ENCODE measurements around the gene ST8SIA4.

ST8SIA4 gene

DNA sequence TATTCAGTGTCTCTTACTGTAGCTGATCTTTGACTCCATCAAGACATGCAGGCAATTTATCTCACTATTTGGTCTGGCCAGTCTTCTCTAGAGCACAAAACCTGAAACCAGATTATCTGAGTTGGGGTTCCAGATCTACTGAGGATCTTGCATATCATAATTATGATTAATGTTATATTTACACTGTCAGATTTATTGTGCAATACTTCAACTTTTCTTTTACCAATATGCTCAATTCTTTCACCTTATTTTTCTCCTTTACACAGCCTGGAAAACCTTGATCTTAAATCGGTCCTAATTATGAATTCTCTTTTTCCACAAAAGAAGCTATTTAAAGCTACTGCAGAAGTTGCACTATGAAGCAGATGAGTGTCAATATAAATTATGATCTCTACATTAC is 140.1 kb downstream of the ST8SIA4 start:
- TF ChIP-seq CTCF (IDR thresholded peaks at IDR 0.05; ENCODE audit: control extremely low read depth, extremely low read depth, low read depth, missing control alignments): no peak
- DNase-seq (ENCODE audit: extremely low spot score): no peak
- POLR2A ChIA-PET: no interaction called here
- CTCF ChIA-PET: interaction anchor here (1.0 to 3.2 kb wide), 4 partner anchors 9 to 28 kb away, joined by 3 to 22 read pairs (median 7); no protein-coding TSS in a partner anchor

DNA sequence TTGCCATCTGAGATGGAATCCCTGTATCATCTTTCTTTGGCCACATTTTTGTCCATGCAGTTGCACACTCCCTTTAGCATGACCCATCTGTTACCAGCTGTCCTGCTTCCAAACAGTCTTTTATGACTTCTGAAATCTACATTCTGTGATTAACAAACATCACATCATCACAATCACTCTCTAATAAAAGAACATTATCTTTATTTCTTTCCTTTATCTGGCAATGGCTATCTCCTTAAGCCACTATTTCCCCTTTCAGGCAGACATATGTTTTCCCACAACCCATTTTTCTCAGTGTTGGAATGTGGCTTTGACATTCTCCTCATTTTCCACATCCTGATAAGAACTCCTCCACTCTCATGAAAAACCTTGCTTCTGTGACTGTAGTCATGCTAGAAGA is 141.0 kb downstream of the ST8SIA4 start:
- CTCF ChIA-PET: interaction anchor here (2.1 to 3.2 kb wide), 2 partner anchors 10 to 13 kb away, joined by 8 to 22 read pairs; no protein-coding TSS in a partner anchor
- no peak for TF ChIP-seq CTCF (IDR thresholded peaks at IDR 0.05; ENCODE audit: control extremely low read depth, extremely low read depth, low read depth, missing control alignments)
- DNase-seq (ENCODE audit: extremely low spot score): no peak
- POLR2A ChIA-PET: no interaction called here

- no peak for DNase-seq (ENCODE audit: extremely low spot score)
- CTCF ChIA-PET: no interaction called here
- TF ChIP-seq CTCF (IDR thresholded peaks at IDR 0.05; ENCODE audit: control extremely low read depth, extremely low read depth, low read depth, missing control alignments): no peak
Measured at GRCh38 chr5:100761192-100761591, 141.9 kb downstream of the ST8SIA4 start.

GRCh38 chr5:100760688-100761087 is 142.4 kb downstream of the ST8SIA4 start:
- ChIA-PET POLR2A (no interaction called here), CTCF (interaction anchor here (1.9 kb wide), 1 partner anchor 10 kb away, joined by 7 read pairs; no protein-coding TSS in a partner anchor)
- DNase-seq (ENCODE audit: extremely low spot score): no peak
- TF ChIP-seq CTCF (IDR thresholded peaks at IDR 0.05; ENCODE audit: control extremely low read depth, extremely low read depth, low read depth, missing control alignments): no peak

More at GRCh38 chr5:100761192-100761591, 141.9 kb downstream of the ST8SIA4 start:
- POLR2A ChIA-PET: no interaction called here

DNA sequence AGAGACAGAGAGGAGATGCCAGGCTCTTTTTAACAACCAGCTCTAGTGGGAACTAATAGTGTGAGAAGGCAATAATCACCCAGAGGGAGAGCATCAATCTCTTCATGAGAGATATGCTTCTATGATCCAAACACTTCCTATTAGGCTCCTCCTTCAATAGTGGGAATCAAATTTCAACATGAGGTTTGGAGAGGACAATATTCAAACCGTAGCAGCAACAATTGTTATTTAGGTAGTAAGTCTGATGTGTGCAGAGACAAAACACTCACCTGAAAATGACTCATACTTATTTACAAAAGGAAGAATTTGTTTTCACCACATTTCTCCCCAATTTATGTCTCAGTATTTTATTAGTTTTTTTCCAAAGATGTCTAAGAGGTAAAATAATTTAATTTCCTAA is 144.3 kb downstream of the ST8SIA4 start:
- ChIA-PET POLR2A (no interaction called here), CTCF (interaction anchor here (1.2 to 2.4 kb wide), 3 partner anchors 8 to 13 kb away, joined by 3 to 8 read pairs (median 7); no protein-coding TSS in a partner anchor)
- no peak for DNase-seq (ENCODE audit: extremely low spot score)
- no peak for TF ChIP-seq CTCF (IDR thresholded peaks at IDR 0.05; ENCODE audit: control extremely low read depth, extremely low read depth, low read depth, missing control alignments)

DNA sequence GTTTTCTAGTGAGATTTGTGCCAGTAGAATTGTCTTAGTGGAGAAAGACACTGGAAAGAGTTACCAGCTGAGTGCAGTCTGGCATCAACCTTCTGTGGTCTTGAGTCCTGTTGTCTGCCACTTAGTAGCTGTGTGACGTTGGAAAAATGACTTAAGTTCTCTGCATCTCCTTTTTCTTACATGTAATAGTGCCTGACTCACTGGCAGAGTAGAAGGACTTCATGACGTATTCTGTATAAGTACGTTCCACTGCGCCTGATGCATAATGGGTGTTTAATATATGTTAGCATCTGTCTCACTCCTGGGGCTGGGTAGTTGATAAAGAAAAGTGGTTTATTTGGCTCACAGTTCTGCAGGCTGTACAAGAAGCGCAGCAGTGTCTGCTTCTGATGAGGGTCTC is 144.8 kb downstream of the ST8SIA4 start:
- DNase-seq (ENCODE audit: extremely low spot score): no peak
- ChIA-PET CTCF (interaction anchor here (2.4 kb wide), 1 partner anchor 9 kb away, joined by 8 read pairs; no protein-coding TSS in a partner anchor), POLR2A (no interaction called here)
- no peak for TF ChIP-seq CTCF (IDR thresholded peaks at IDR 0.05; ENCODE audit: control extremely low read depth, extremely low read depth, low read depth, missing control alignments)

All from GM10248 (cell line).